ENCODE data around the gene UHMK1. TPM values are rescaled to one million over a fixed set of nuclear protein-coding genes. Genes with fewer than 3 reads are reported as not detected.
"Not testable (repeated sequence)": the region's sequence is repeated elsewhere in the genome, so short reads cannot be mapped to it uniquely, and the experiment has no call there.

UHMK1 gene
- total RNA-seq, 3 donors from 2014 or later: 71.6 to 74.2 (median 73.6) TPM

DNA sequence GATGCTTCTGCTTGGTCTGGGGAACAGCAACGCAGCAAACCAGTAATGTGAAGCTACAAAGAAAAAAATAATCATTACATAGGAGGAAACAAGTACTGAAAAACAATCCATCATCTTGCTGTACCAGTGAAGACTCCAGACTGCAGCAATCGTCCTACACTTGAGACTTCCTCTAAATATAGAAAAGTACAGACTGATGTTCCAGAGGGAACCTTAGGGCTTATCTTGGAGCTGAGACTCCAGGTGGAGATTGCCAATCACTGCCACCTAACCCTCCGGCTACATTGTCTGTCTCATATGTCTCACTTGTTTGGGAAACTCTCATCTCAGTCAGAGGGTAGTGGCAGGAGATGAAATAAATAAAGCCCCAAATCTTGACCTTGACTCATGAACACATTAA, 9.4 kb upstream of the UHMK1 start:
- H3K27me3 Mint-ChIP-seq (ENCODE audit: low read depth): peaks cover 37% of the 10 kb centered on the region
- no peak for DNase-seq
- H3K36me3 Mint-ChIP-seq (ENCODE audit: insufficient read depth): no peaks in the 10 kb centered on the region
- no peaks in the 10 kb centered on the region for H3K9me3 Mint-ChIP-seq
- no peak overlapping the region for H3K4me3 Mint-ChIP-seq
- no peak for ATAC-seq
- H3K4me1 Mint-ChIP-seq (ENCODE audit: low read depth): no peaks in the 10 kb centered on the region

GRCh38 chr1:162495531-162496233, 1.9 kb upstream of the UHMK1 start:
- DNase-seq; H3K9me3 Mint-ChIP-seq; H3K27me3 Mint-ChIP-seq (ENCODE audit: low read depth); H3K36me3 Mint-ChIP-seq (ENCODE audit: insufficient read depth); ATAC-seq; H3K4me3 Mint-ChIP-seq: not testable (repeated sequence)
- peaks cover 30% of the 10 kb centered on the region for H3K4me1 Mint-ChIP-seq (ENCODE audit: low read depth)

- H3K4me3 Mint-ChIP-seq: peak overlapping the region; percentile 91
- ATAC-seq (no peak), DNase-seq (no peak)
- peaks cover 9% of the 10 kb centered on the region for H3K36me3 Mint-ChIP-seq (ENCODE audit: insufficient read depth)
- peaks cover 33% of the 10 kb centered on the region for H3K4me1 Mint-ChIP-seq (ENCODE audit: low read depth)
- no peaks in the 10 kb centered on the region for H3K9me3 Mint-ChIP-seq
- peaks cover 3% of the 10 kb centered on the region for H3K27me3 Mint-ChIP-seq (ENCODE audit: low read depth)
Observed at GRCh38 chr1:162497104-162497722, 405 bp upstream of the UHMK1 start.

DNA sequence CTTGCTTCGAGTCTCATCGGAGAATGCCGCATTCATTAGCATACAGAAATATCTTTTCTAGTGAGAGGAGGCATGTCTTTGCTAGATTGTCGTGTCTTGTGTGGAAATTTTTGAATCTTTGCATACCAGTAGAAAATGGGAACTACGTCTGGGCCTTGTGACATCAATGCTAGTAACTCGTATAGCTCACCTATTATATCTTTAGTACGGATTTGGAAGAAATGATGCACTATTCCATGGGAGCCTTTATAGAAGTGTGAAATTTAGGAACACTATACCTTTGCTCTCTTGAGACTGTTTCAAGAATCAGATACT, 835 bp downstream of the UHMK1 start:
- peak overlapping the region; percentile 91 for H3K4me3 Mint-ChIP-seq

DNA sequence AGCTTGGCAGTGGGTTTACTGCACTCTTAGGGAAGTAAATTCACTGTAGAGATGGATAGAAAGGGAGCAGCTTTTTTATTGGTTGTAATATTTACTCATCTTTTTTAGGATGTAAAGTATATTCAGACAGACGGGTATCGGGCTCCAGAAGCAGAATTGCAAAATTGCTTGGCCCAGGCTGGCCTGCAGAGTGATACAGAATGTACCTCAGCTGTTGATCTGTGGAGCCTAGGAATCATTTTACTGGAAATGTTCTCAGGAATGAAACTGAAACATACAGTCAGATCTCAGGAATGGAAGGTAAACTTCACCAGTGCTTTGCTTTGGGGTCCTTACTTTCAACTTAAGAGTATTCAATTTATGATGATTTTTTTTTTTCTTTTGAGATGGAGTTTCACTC, 3.2 kb downstream of the UHMK1 start:
- Mint-ChIP-seq H3K4me3 (no peak overlapping the region), H3K36me3 (ENCODE audit: insufficient read depth) (peaks cover 19% of the 10 kb centered on the region), H3K27me3 (ENCODE audit: low read depth) (no peaks in the 10 kb centered on the region), H3K4me1 (ENCODE audit: low read depth) (peaks cover 35% of the 10 kb centered on the region), H3K9me3 (no peaks in the 10 kb centered on the region)
- no peak for ATAC-seq
- no peak for DNase-seq

More for the DNA sequence above, 835 bp downstream of the UHMK1 start:
- H3K9me3 Mint-ChIP-seq: no peaks in the 10 kb centered on the region
- peaks cover 11% of the 10 kb centered on the region for H3K36me3 Mint-ChIP-seq (ENCODE audit: insufficient read depth)
- peaks cover 3% of the 10 kb centered on the region for H3K27me3 Mint-ChIP-seq (ENCODE audit: low read depth)
- peaks cover 35% of the 10 kb centered on the region for H3K4me1 Mint-ChIP-seq (ENCODE audit: low read depth)
- DNase-seq (no peak), ATAC-seq (no peak)

DNA sequence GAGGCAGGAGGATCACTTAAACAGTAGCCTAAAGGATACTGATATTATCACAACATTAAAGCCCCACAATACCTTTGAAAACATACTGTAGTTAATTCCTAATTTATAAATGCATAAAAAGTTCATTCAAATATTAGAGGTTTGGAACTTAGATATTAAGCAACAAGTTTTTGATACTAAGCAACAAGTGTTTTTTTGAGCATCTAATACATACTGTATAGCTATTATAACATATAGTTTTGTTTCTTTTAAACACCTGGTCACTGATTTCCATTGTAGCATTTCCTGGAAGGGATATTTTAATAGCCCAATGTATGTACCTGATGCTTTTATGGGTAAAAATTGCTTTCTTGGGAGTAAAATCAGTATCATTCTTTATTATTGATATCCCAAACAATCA, 4.5 kb downstream of the UHMK1 start:
- DNase-seq (no peak), ATAC-seq (no peak)
- Mint-ChIP-seq H3K27me3 (ENCODE audit: low read depth) (no peaks in the 10 kb centered on the region), H3K9me3 (no peaks in the 10 kb centered on the region), H3K36me3 (ENCODE audit: insufficient read depth) (peaks cover 25% of the 10 kb centered on the region), H3K4me3 (no peak overlapping the region), H3K4me1 (ENCODE audit: low read depth) (peaks cover 31% of the 10 kb centered on the region)

GRCh38 chr1:162502928-162503327, 5.3 kb downstream of the UHMK1 start:
- H3K9me3 Mint-ChIP-seq: no peaks in the 10 kb centered on the region
- DNase-seq (no peak), ATAC-seq (no peak)
- no peaks in the 10 kb centered on the region for H3K27me3 Mint-ChIP-seq (ENCODE audit: low read depth)
- no peak overlapping the region for H3K4me3 Mint-ChIP-seq
- H3K36me3 Mint-ChIP-seq (ENCODE audit: insufficient read depth): peaks cover 27% of the 10 kb centered on the region
- H3K4me1 Mint-ChIP-seq (ENCODE audit: low read depth): peaks cover 28% of the 10 kb centered on the region

DNA sequence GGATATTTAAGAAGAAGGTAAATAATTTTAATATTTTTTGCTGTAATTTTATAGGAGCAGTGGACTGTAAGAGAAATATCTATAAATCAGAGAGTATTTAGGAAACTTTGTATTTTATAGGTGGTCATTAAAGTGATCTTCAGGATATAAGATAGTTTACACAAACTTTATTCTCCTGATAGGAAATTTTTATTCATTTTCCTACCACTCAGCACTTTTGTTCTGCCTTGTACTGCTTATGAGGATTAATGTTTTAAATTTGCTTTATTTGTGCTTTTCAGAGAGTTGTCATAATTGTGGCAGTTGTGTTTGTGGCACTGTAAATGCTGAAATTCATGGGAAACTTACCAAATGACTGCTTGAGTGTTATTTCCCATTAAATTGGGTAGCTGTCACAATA, 29.7 kb downstream of the UHMK1 start:
- no peaks in the 10 kb centered on the region for H3K9me3 Mint-ChIP-seq
- no peaks in the 10 kb centered on the region for H3K27me3 Mint-ChIP-seq (ENCODE audit: low read depth)
- no peak overlapping the region for H3K4me3 Mint-ChIP-seq
- H3K4me1 Mint-ChIP-seq (ENCODE audit: low read depth): peaks cover 5% of the 10 kb centered on the region
- peaks cover 50% of the 10 kb centered on the region for H3K36me3 Mint-ChIP-seq (ENCODE audit: insufficient read depth)
- ATAC-seq (no peak), DNase-seq (no peak)

DNA sequence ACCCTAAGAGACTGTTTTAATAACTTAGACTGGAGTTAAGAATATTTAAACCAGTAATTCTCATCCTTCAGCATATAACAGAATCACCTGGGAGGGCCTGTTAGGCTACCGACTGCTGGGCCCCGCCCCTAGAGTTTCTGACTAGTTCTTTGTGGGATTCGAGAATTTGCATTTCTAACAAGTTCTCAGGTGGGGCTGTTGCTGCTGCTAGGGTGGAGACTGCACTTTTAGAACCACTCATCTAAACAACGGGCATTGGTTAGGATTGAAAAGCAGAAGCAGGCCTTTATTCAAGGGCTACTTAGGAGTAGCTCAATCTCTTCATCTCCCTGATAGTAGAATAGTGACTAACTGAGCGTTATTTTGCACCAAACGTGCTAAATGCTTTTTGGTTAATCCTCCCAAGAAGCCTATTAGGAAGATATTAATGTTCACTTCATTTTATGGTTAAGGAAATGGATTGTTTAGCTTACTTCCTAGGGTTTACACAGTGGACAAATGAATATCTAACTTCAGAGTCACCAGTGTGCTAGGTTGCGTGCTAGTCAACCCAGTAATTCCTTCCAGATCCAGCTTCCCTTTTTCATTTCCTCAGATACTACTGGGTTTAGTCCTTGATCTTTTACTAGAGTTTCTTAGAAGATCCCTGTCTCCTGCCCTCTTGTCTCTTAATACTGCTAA, 32.8 kb downstream of the UHMK1 start:
- Mint-ChIP-seq H3K4me3 (no peak overlapping the region), H3K36me3 (ENCODE audit: insufficient read depth) (peaks cover 27% of the 10 kb centered on the region), H3K9me3 (no peaks in the 10 kb centered on the region), H3K4me1 (ENCODE audit: low read depth) (peaks cover 4% of the 10 kb centered on the region), H3K27me3 (ENCODE audit: low read depth) (no peaks in the 10 kb centered on the region)
- ATAC-seq (no peak), DNase-seq (no peak)

DNA sequence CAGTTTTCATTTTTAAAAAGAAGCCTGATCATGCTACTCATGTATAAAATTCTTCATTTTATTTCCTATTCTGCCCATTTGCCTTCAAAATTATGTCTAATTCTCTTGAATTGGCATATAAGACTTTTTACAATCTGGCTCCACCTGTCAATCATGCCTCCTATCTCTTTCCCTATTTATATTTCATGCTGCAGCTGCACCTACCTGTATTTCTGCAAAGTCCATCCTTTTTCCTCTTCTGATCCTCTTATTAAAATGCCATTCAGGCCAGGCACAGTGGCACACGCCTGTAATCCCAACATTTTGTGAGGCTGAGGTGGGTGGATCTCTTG, 33.3 kb downstream of the UHMK1 start:
- Mint-ChIP-seq H3K4me3 (no peak overlapping the region), H3K36me3 (ENCODE audit: insufficient read depth) (peaks cover 25% of the 10 kb centered on the region), H3K9me3 (no peaks in the 10 kb centered on the region), H3K27me3 (ENCODE audit: low read depth) (no peaks in the 10 kb centered on the region), H3K4me1 (ENCODE audit: low read depth) (peaks cover 4% of the 10 kb centered on the region)
- ATAC-seq (no peak), DNase-seq (no peak)

DNA sequence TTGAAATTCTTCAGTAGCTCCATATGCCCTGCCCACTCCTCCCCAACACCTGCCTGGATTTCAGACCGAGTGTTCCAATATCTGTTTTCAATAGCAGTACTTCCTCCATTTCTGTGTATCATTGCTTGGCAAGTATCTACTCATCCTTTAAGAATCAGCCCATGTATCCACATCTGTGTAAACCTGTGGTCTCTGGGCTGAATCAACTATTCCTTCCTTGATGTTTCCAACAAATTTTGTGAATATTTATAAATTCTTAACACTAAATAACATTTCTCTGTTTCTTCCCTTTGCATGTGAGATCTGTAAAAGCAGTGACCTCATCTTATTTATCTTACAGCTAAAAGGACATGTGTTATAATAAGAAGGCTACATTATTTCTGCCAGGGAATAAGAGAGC, 37.9 kb downstream of the UHMK1 start:
- Mint-ChIP-seq H3K36me3 (ENCODE audit: insufficient read depth) (peaks cover 7% of the 10 kb centered on the region), H3K9me3 (no peaks in the 10 kb centered on the region), H3K4me3 (no peak overlapping the region), H3K4me1 (ENCODE audit: low read depth) (no peaks in the 10 kb centered on the region), H3K27me3 (ENCODE audit: low read depth) (no peaks in the 10 kb centered on the region)
- no peak for DNase-seq
- ATAC-seq: no peak

DNA sequence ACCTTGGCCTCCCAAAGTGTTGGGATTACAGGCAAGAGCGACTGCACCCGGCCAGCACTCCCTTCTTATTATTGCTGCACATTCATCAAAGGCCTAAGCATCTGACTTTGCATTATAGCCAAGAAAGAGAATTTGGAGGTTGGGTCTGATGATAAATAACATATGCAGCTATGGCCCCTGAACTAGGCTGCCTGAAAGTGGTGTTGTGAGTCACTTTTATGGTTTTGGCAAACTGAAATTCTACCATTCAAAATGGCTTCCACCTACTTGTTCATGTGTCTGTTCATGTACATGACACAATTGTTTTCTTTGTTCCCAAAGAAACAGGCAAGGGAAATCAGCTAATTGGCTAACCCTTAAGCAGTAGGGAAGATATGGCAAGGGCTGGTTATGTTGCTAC, 38.9 kb downstream of the UHMK1 start:
- H3K4me1 Mint-ChIP-seq (ENCODE audit: low read depth): no peaks in the 10 kb centered on the region
- peaks cover 3% of the 10 kb centered on the region for H3K36me3 Mint-ChIP-seq (ENCODE audit: insufficient read depth)
- no peak for DNase-seq
- no peaks in the 10 kb centered on the region for H3K27me3 Mint-ChIP-seq (ENCODE audit: low read depth)
- H3K4me3 Mint-ChIP-seq: no peak overlapping the region
- peak in 1 of 2 donors; percentile 48 for ATAC-seq
- no peaks in the 10 kb centered on the region for H3K9me3 Mint-ChIP-seq

- DNase-seq: no peak
- no peak for ATAC-seq
- peaks cover 2% of the 10 kb centered on the region for H3K36me3 Mint-ChIP-seq (ENCODE audit: insufficient read depth)
- no peaks in the 10 kb centered on the region for H3K9me3 Mint-ChIP-seq
- no peaks in the 10 kb centered on the region for H3K27me3 Mint-ChIP-seq (ENCODE audit: low read depth)
- H3K4me3 Mint-ChIP-seq: no peak overlapping the region
- no peaks in the 10 kb centered on the region for H3K4me1 Mint-ChIP-seq (ENCODE audit: low read depth)
Observed at GRCh38 chr1:162537216-162537615, 39.6 kb downstream of the UHMK1 start.

GRCh38 chr1:162538815-162539431, 41.3 kb downstream of the UHMK1 start:
- Mint-ChIP-seq H3K9me3 (no peaks in the 10 kb centered on the region), H3K36me3 (ENCODE audit: insufficient read depth) (peaks cover 2% of the 10 kb centered on the region), H3K27me3 (ENCODE audit: low read depth) (no peaks in the 10 kb centered on the region), H3K4me3 (no peak overlapping the region), H3K4me1 (ENCODE audit: low read depth) (no peaks in the 10 kb centered on the region)
- ATAC-seq (peak; percentile 10 to 28), DNase-seq (no peak)
